ENCODE results near the gene IGSF9B.

IGSF9B gene

GRCh38 chr11:133922078-133922870 lies 34.5 kb downstream of the IGSF9B start:
- no peak for DNase-seq (ENCODE audit: extremely low read depth in 1 of 2, low read depth in 1 of 2)

DNA sequence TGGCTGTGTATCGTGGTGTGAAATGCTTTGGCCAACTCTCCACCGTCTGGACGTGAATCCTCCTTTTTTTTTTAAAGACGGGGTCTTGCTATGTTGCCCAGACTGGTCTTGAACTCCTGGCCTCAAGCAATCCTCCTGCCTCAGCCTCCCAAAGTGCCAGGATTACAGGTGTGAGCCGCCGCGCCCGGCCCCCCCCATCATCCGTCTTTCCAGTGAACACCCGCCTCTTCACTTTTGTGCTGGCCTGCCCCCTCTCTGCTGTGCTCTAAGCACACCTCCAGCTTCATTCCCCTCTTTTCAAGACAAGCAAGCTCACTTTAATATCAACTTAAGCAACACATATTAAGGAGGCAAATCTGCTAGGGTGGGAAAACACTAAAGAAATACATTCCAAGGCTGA lies 35.3 kb downstream of the IGSF9B start:
- DNase-seq (ENCODE audit: extremely low read depth in 1 of 2, low read depth in 1 of 2): no peak

DNA sequence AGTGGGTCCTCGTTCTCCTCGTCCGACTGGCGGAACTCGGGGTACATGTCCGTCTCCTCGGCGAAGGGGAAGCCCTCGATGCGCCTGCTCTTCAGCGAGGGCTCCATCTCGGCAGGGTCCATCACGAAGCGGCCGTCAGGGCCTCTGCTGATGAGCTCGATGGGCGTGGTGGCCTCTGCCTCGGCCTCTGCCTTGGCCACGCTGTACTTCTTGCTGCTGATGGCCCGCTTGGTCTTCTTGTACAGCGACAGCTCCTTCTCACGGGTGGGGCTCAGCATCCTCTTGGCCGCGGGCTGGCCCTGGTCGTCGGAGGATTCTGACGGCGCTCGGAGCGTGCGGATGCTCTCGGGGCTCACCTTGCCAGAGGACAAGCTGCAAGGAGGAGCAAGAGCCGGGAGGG lies 35.7 kb downstream of the IGSF9B start:
- no peak for DNase-seq (ENCODE audit: extremely low read depth in 1 of 2, low read depth in 1 of 2)

DNA sequence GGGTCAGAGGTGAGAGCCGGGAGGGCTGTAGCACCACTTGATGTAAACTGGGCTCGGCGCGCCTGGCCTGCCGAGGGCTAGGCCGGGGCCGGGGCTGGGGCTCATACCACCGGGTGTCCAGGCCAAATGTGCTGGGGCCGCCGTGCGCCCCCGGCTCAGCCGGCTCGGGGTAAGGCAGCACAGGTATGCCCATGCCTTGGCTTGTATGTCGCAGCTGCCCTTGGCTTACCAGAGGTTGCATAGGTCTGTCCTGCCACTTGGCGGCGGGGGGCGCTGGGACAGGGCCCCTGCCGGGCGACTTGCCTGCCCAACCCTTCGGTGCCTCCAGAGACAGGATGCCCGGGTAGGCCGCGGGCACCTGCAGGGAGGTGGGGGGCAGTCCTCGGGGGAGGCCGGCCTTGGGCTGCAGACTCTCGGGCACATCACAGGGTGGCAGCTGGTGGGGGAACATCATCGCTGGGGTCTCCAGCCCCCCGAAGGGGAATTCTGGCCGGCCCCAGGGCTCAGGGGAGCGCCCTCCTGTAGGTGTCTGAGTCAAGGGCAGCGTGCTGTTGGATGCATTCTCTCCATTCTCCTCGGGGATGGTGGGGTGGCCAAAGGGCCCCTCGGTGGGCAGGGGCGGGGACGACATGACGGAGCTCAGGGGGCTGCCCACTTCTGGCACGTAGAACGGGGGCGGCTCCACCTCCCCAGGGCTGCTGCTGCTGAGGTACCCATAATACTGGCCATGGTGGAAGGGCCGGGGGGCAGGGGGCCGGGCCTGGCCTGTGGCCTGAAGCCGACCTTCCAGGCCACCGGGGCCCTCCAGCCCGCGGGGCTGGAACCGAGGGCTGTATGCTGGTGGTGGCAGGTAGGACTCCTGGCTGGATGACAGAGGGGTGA lies 36.4 kb downstream of the IGSF9B start:
- no peak for DNase-seq (ENCODE audit: extremely low read depth in 1 of 2, low read depth in 1 of 2)

DNA sequence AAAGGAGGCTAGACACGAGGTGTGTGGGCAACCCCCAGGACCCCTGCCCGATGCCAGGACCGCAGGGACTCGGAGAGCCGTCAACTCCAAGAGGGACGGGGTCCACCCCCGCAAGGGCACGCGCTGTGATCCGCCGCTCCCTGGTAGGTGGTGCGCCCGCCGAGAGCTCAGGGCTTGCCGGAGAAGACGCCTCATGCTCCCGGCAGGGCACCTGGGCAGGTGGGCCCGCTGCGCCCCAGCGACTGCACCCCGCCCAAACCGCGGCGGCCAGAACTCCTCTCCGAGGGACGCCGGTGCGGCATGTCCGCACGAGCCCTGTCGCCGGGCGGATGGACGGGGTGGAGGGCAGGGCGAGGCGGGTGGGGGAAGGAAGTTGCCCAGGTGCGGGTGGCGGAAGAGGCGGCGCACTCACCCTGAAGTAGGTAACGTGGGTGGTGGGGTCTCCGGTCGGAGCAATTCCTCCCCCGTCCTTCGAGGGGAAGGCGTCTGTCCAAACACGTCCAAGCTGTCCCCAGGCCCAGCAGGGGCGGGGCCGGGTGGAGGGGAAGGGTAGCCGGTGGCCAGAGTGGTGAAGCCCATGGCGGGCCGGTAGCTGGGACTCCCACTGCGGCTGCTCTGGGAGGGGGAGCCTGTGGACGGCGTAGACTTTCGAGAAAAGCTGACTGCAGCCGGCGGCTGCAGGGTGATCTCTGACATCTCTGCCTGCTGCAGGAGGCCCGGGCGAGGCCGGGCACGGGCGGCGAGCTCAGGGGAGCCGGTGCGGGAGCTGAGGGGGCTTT lies 37.2 kb downstream of the IGSF9B start:
- no peak for DNase-seq (ENCODE audit: extremely low read depth in 1 of 2, low read depth in 1 of 2)

GRCh38 chr11:133918608-133919260 lies 38.0 kb downstream of the IGSF9B start:
- no peak for DNase-seq (ENCODE audit: extremely low read depth in 1 of 2, low read depth in 1 of 2)

DNA sequence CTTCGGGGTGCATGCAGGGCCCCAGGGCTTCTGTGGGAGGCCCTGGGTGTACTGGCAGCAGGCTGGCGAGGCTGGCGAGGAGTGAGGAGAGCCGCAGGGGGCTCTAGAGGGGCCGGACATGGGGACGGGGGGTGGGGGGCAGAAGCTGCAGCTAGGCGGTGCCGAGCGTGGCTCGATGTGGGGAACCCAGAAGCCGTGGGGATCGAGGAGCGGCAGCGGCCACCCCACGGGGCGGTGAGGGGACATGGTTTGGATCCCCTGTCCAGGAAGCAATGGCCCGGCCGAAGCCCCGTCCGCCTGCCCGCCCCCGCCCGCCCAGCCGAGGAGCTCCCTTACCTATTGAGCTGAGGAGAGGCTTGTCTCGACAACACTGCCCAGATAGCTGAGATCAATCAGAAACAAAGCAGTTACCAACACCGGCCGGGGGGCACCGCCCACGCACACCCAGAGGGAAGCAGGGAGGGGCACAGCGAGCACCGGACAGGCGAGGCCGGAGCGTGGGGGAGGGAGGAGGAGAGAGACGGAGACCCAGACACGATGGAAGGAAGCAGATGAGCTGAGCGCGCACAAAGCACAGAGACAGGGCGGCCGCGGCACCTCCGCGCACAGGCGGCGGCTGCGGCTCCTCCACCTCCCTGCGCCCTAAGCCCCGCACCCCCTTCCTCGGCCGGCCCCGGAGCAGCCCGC lies 38.7 kb downstream of the IGSF9B start:
- DNase-seq (ENCODE audit: extremely low read depth in 1 of 2, low read depth in 1 of 2): no peak

- DNase-seq (ENCODE audit: extremely low read depth in 1 of 2, low read depth in 1 of 2): no peak
Observed at GRCh38 chr11:133916784-133917440, 39.9 kb downstream of the IGSF9B start.

DNA sequence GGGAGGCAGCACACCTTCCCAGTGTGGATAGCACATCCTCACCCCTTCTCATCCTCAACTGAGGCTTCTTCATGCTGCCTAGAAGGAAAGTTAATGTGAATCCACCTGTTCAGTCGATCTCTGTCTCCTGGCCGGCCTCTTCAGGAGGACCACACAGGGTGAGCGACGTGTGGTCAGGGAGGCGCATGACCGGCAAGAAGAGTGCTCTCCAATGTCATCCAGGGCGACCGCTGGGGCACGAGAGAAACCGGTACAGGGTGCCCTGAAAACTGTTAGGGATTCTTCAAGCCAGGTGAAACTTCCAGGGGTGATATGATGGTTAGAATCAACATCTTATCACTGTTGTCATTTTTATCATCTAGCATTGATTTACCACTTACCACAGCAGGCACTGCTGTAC lies 43.0 kb downstream of the IGSF9B start:
- DNase-seq (ENCODE audit: extremely low read depth in 1 of 2, low read depth in 1 of 2): no peak

GRCh38 chr11:133911171-133911570 lies 45.6 kb downstream of the IGSF9B start:
- DNase-seq (ENCODE audit: extremely low read depth in 1 of 2, low read depth in 1 of 2): no peak

DNA sequence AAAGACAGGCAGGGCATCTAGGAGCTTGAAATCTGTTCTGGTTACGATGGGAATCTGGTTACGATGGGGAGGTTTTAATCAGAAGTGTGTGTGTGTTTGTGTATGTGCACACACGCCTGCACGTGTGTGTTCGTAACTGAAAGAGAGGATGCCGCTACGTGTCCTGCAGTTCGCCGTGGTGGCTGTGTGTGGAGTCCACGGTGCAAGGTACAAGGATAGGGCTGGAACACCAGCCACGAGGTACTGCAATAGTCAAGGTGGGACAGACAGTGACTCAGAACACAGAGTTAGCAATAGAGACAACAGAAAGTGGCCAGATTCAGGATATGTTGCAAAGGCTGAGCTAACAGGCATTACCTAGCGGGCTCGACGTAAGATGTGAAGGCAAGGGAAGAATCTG lies 46.7 kb downstream of the IGSF9B start:
- no peak for DNase-seq (ENCODE audit: extremely low read depth in 1 of 2, low read depth in 1 of 2)

GRCh38 chr11:133908827-133909226 lies 47.9 kb downstream of the IGSF9B start:
- DNase-seq (ENCODE audit: extremely low read depth in 1 of 2, low read depth in 1 of 2): no peak

- DNase-seq (ENCODE audit: extremely low read depth in 1 of 2, low read depth in 1 of 2): no peak
Observed at GRCh38 chr11:133907841-133908241, 48.9 kb downstream of the IGSF9B start.

DNA sequence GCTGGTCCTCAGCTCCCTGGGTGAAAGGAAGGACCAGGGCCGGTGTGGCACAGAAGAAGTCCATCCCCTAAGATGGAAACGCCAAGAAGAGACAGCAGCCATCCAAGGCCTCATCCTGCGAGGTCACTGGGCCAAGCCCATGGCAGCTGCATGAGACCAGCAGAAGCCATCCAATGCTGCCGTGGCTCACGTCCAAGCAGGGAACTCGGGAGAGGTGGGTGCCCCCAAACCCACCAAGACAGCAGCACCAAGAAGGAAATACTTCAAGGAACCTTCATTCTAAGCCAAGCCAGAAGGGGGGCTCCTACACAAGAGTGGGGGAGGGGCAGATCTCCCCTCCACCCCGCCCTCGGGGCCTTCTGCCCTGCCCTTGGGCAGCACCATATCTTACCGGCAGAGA lies 49.6 kb downstream of the IGSF9B start:
- no peak for DNase-seq (ENCODE audit: extremely low read depth in 1 of 2, low read depth in 1 of 2)

DNA sequence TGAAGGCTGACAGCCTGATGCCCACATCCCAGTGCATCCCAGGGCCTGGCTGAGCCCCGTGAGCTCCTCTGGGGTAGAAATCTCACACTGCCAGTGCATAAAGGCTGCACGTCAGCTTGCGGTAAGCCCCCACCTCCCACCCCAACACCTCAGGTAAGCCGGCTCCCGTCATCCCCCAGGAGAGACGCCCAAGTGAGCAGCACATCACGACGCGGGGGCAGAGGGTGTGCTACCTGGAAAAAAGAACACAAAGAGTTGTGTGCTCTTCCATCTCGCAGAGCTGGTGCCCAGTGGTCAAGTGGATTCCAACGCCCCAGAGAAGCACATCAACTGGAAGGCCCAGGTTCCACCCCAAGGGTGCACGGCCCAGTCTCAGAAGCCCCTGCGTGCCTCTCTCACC lies 50.0 kb downstream of the IGSF9B start:
- no peak for DNase-seq (ENCODE audit: extremely low read depth in 1 of 2, low read depth in 1 of 2)

- no peak for DNase-seq (ENCODE audit: extremely low read depth in 1 of 2, low read depth in 1 of 2)
Observed at GRCh38 chr11:133906241-133906640, 50.5 kb downstream of the IGSF9B start.

DNA sequence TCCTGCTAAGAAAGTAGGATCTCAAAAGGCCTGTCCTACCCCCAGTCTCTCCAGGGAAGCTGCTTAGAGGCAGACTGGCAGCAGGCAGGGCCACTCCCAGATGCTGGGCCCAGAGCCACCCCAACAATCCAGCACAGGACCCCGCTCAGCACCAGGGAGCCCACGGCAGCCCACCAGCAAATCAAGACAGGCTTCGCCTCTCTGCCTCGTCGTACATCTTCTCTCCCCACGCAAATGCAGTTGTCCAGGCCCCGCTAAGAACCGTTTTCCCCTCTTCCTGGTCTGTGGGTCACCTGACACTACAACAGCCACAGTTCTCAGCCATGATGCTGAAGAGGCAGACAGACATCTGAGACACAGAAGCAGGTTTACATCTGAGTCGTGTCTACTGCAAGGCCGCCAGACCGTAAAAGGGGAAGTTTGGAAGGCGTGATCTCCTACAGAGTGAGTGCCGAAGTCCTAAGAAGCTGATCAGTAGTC lies 51.1 kb downstream of the IGSF9B start:
- no peak for DNase-seq (ENCODE audit: extremely low read depth in 1 of 2, low read depth in 1 of 2)

DNA sequence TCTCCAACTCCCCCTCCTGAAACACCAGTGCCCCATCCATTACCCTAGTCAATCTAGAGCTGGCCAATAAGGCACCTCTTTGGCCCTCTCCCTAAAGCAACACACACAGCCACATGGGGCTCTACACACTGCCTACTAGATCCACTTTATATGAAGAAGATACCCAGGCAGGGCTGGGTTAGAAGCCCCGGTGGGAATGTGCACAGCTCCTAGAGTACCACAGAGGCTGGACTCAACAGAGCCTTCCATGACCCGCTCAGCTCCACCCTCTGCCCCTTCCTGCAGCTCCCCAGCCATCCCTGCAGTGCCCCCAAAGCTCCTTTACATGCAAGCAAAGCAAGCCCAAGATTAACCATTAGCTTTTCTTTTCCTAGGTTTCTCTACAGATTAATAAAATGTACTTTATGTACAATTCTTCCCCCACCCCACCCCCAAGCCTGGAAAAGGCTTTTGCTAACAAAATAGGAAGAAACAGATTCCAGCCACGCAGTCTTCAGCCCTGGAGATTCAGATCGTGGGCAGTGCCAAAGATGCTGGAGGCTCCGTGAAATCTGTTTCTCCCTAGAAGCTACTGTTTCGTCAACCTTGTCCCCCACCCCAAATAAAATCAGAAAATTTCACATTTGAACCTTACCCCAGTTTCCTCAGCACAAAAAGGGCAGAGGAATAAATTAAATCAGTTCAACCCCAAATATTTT lies 51.8 kb downstream of the IGSF9B start:
- DNase-seq (ENCODE audit: extremely low read depth in 1 of 2, low read depth in 1 of 2): no peak

All from stimulated activated CD8-positive, alpha-beta memory T cell treated with anti-CD3 and anti-CD28 coated beads, Interleukin-7, amount 100 ng/mL, for 48 hours (primary cell).